NCI-H1436 treated with DMSO at 0.1 percent for 48 hours (cell line): Measurements from ENCODE around the gene NLRP1.
A peak's percentile ranks its signal among the peaks of the same experiment; 100 is the strongest.

Experiments
- DNase-seq: peaks from one replicate; lab custom pipeline; 2025; lab: John Stamatoyannopoulos, UW

Gene NLRP1

DNA sequence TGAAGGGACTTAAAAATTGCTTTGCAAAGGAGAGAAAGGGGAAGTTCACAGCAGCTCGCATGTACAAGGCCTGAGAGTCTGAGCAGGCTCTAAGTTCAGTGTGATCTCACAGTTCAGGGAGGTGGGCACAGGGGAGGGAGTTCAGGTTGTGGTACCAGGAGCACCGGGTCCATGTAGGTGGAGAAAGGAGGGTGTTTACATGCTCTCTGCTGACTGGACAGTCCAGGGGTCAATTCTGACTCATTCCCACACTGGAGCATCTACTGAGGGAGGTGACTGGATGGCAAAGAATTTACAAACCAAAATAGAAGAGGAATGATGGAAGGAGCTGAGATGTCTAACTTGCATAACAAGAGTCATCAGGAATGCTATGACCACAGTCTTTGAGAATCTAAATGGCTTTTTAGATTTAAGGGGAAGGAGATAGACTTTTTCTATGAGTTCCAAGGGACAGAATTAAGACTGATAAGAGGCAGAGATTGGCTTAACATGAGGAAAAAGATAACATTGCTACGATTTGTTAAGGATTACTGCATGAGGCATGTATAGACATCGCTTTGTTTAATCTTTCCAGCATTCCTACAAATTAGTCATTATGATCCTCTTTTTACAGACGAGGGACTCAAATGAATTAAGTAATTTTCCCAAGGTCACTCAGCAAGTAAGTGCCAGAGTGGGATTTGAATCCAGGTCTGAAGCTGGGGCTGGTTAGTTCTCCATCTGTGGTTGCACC lies 68.1 kb downstream of the NLRP1 start:
- no peak for DNase-seq

DNA sequence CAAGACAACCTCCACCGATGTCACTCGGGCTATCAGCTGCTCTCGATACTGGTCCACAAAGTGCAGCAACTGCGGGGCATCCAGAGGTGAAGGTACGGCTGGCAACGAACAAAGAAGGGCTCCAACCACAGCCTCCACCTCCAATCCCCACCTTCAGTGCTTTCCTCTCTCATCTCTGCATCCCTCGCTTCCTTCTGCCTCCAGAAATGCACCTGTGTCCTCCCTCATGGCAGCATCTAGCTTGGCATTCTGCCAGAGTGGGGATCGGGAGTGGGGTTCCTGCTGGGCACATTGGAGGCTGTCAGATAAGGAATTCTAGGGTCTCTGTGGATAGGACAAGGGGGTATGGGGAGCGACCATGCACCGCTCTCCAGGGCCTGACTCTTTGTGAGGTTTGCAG lies 69.3 kb downstream of the NLRP1 start:
- no peak for DNase-seq

DNA sequence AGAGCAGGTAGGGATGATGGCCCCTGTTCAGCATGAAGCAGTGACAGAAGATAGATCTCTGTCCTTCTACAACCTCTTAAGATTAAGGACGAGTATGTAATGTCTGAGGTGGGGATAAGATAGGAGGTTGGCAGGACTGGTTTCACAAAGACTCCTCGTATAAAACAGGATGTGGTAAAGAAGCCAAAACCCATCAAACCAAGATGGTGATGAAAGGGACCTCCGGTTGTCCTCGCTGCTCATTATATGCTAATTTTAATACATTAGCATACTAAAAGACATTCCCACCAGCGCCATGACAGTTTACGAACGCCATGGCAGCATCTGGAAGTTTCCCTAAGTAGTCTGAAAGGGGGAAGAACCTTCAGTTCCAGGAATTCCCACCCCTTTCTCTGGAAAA lies 70.7 kb downstream of the NLRP1 start:
- DNase-seq = no peak

DNA sequence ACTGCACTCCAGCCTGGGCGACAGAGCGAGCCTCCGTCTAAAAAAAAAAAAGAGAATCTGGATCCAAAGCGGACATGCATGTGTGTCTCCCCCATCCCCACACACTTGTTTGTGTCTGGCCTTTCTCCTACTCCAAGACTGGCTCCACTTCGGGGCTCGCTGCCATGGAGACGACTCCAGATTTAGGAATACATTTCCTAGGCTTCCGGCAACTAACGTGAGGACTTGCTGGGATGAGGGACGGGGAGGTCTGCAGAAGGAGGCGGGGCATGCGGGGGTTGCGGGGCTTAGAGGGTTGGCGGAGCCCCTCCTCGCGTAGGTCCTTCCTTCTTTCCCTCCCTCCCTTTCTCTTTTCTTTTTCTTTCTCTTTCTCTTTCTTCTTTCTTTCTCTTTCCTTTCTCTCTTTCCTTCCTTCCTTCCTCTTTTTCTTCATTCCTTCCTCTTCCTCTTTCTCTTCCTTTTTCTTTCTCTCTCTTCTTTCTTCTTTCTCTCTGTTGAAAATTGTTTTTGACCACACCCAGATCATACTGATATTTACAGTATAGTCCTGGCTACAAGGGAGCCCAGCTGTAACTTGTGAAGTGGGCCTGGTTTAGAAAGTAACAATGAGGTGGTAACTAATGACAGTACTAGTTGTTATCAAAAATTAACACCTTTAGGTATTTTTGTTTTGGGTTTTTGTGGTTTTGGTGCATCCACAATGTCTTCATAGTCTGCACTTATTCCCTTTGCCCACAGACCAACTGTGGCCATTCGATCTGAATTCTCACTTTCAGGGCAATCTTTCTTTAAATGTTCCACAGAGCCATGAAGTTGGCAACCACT lies 72.7 kb downstream of the NLRP1 start:
- DNase-seq = no peak

DNA sequence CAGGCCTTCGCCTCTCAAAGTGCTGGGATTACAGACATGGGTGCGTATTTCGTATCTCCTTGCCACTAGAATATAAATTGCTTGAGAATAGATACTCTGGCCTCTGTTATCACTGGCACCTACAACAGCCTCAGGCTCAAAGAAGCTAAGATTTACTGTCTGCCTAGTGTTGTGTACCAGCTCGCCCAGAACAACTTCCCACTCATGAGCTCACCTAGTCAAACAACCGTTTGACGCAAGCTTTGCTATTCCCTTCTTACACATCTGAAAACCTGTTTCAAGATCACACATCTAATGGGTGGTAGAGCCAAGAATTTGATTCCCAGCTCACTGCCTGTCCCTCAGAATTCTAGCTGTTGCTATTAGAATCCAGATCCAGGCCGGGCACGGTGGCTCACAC lies 73.5 kb downstream of the NLRP1 start:
- no peak for DNase-seq

DNA sequence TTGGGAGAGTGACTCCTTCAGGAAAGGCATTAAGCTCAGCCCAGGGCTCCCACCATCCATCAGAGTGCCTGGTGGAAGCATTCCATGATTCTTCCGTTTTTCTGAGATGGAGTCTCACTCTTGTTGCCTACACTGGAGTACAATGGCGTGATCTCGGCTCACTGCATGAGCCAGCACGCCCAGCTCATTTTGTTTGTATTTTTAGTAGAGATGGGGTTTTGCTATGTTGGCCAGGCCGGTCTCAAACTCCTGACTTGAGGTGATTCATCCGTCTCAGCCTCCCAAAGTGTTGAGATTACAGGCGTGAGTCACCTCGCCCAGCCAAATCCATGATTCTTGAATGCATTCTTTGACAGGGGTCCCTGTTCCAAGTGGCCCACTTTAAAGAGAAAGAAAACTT lies 74.8 kb downstream of the NLRP1 start:
- DNase-seq = no peak

DNA sequence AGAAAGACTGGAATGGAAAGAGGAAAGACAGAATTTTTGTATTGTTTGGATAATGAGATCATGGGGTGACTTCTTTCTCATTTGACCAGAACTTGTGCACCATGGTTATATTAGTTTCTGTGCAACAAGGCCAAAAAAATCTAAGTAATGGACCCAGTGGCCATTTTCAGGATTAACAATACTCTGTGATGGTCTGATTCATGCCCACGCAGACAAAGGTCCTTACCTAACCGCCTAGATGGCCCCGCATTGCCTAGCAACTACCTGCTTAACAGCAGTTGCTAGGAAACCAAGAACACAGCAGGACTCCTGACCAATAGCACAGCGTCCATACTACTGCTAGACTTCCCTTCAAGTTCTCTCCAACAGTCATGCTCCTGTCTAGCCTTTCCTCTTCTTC lies 75.5 kb downstream of the NLRP1 start:
- DNase-seq = no peak

DNA sequence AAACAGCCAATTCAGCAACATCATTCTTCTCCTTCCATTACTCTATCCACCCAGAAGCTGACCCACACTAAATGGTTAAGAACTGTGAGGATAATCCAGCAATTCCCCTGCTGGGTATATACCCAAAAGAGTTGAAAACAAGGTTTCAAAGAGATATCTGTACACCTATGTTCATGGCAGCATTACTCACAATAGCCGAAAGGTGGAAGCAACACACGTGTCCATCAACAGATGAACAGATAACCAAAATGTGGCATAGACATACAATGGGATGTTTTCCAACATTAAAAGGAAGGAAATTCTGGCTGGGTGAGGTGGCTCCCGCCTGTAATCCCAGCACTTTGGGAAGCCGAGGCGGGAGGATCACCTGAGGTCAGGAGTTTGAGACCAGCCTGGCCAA lies 78.0 kb downstream of the NLRP1 start:
- no peak for DNase-seq

DNA sequence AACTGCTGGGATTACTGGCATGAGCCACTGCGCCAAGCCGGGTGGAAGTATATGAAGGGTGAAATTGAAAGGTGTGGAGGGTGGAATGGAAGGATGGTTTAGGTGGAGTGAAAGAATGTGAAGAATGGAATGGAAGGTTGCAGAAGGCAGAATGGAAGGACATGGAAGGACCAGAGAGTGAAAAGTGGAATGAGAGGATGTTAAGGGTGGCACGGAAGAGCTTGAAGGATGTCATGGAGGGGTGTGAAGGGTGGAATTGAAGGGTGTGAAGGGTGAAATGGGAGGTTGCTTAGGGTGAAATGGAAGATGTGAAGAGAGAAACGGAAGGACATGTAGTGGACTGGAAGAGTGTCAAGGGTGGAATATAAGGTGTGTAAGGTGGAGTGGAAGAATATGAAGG lies 81.8 kb downstream of the NLRP1 start:
- DNase-seq = no peak

DNA sequence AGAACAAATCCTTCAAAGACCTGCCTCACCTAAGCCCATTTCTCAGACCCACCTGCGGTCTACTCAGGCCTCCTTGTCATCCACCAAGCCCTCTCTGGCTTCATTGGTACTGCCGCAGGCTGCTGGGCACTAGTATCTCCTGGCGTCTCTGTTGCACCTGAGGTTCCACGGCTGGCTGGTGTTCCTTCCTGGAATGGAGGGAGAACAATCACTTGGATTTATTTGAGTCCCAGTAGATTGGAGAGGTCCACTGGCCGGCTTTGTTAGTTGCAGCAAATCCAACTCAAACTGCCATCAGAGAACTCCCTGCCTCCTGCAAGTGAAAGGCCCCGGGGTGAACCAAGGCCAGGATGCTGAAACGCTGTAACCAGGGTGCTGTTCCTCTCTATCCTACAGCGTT lies 82.6 kb downstream of the NLRP1 start:
- no peak for DNase-seq

DNA sequence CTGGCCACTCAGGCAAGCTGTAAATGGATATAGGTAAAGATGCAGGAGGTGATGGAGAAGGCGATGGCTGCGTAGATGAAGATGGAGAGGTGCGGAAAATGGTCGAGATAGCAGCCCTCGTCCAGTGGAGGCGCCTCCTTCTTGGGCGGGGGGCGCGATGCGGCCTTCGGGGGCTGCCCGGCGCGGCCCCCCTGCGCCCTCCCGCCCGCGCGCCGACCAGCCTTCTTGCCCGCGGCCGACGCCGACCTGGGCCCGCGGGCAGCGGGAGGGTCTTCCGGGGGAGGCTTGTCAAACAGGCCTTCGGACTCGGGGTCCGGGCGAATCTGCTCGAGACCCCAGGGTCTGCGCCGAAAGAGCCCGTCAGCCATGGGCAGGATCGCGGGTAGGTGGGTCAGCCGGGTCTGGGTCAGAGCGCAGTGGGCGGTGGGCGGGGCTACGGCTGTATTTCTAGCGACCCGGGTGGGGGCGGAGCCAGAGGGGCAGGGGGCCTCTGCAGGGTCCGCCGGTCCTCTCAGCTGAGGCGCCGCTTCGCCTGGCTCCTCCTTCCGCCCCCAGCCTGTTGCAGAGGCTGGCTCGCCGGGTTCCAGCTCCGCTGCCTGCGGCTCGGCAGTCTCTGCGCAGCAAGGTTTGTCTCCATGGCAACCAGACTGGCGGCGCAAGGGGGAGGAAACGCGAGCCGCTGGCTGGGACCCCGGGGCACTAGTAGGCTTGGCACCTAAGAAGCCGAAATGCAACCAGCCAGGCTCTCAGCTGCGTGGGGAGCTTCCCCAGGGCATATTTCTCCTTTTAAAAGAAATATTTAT lies 83.5 kb downstream of the NLRP1 start:
- DNase-seq = no peak

DNA sequence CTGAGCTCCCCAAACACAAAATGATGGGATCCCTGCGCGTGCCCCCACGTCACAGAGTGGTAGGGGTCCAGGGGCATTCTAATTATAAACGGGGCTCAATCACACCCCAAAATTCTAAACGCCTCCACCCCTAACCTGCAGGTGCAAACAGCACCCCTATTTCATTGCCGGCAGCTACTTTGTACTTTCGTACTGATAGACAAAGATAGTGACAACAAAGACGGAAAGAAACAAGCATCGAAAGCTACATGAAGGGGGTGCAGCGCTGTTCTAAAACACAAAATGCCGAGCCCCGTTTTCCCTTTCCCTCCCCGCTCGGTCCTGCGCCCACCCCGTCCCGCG lies 84.1 kb downstream of the NLRP1 start:
- no peak for DNase-seq

DNA sequence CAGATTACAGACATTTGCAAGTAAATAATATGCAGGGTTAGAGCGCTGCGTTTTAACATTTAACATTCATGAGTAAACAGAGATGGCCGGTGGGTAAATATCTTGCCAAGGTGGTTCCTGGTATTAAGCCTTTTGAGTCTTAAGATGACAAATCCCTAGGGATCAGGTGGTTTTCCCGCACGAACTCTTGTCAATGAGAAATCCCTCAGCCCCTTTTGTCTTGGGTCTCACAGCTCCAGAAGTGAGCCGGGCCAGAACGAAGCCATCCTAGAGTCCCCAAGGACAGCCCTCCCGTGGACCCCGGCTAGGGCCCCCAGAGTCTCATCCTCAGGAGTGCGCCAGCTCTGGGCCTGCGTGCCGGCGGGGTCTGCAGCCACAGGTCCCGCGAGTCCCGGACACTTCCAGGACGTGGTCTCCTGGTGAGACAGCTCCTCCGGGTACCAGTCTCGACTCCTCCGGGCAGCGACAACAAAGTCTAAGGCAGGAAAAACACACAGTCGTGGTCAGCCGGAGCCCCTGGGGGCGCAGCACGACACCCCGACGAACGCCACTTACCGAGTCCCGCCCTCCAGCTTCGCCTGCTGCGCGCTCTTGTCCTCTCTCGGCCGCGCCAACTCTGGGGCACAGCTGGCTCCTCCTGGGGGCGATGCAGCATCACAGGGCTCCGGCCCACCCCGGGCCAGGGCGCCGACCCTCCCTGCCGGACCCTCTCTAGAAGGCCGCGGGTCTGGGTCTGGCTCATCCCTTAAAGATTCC lies 84.7 kb downstream of the NLRP1 start:
- DNase-seq = no peak

DNA sequence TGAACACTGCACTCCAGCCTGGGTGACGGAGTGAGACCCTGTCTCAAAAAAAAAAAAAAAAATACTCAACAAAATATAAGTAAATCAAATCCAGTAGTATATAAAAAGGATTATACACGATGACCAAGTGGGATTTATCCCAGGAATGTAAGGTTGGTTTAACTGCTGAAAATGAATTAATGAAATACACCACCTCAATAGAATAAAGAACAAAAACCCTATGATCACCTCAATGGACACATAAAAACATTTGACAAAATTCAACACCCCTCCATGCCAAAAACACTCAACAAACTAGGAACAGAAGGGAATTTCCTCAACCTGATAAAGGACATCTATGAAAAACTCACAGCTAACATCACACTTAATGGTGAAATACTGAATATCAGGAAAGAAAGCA lies 91.3 kb downstream of the NLRP1 start:
- DNase-seq = no peak

DNA sequence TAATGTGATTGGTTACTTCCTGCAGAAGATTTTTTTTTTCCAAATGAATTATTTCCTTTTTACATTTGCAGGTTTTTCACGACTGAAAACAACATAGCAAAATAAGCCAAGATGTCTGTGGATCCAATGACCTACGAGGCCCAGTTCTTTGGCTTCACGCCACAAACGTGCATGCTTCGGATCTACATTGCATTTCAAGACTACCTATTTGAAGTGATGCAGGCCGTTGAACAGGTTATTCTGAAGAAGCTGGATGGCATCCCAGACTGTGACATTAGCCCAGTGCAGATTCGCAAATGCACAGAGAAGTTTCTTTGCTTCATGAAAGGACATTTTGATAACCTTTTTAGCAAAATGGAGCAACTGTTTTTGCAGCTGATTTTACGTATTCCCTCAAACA lies 95.6 kb downstream of the NLRP1 start:
- DNase-seq = no peak

DNA sequence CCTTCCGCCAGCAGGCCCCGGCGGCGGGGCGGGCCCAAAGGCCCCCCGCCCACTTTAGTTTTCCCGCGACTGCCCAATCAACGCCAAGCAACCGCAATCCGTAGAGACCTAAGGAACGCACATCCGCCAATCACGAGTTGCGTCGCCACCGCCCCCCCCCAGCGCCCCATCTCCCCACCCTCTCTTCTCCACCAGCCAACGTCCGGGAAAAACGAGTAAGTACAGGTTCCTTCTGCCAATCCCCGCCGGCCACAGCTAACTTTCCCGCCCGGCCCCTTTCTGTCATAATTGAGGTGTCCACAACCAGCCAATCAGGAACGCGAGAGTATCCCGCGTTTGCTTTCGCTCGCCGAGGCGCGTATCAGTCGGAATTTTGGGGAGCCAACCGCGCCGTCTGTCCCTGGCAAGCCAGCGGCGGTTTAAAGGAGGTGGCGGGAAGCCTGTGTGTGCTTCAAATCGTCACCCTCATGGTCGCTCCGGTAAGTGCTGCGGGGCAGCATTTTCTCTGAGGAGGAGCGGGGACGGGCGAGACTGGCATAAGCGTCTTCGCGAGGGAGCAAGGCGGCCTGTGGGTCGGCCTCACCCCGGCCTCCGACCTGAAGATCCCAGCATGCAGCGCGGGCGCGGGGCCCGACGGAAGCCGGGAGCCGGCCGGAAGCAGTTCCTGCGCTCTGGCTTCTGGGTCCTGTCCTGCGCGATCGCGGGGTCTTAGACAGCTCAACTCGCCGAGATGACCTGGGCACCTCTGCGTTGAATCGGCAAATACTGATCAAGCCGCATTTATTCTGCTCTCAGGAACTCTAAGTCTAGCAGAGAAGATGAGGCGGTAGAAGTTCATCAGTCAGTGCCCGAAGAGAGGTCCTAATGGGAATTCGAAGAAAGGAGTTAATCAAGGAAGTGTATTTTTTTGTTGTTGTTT lies 97.8 kb downstream of the NLRP1 start, which contains the start of gene MIS12:
TSS of gene MIS12 (plus strand) at position 361 of the 919 bp plus-strand sequence. CDS start 2,297 bp downstream, outside the sequence.
- DNase-seq = peak; percentile 93

DNA sequence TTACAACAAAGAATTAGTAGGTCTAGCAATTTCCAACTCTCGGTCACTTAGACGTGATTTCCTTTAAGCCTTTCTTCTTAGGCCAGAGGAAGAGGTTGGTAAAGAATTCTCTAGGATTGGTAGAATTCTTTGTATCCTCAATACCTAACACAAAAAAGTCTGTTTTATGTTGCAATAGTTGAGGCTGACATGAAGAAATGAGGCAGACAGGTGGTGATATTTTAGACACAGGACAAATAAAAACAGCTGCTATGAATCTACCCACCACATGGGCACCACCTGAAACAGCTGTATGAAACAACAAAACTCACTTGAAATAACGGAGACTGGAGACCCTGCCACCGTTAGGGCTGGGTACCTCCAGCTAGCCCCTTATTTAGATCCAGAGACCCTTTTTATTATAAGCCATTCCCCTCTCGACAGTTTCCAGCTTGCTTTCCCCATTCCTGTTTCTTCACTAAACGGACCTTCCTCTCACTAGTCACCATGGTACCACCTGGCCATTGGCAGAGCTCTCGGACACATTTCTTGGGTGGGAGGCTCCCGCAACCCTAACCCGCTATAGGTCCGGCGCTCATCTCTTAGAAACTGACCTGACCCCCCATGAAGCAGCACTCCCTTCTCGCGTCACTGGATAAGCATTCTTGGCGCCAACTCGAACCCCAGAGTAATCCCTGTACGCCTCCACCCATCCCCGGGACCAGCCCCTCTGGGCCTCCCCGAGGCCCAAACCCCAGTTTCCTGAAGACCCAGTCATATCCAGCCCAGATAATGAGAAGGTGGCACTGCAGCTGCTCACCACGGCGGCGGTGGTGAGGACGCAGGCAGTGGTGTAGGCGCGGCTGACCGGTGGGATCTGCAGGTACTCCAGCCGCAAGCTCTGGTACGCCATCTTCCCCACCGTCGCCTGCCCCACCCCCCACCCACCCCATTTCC lies 98.8 kb downstream of the NLRP1 start, which contains the start of gene DERL2:
TSS of gene DERL2 (minus strand) at position 909 of the 936 bp plus-strand sequence. CDS start at position 892, 17 bp downstream.
- no peak for DNase-seq

DNA sequence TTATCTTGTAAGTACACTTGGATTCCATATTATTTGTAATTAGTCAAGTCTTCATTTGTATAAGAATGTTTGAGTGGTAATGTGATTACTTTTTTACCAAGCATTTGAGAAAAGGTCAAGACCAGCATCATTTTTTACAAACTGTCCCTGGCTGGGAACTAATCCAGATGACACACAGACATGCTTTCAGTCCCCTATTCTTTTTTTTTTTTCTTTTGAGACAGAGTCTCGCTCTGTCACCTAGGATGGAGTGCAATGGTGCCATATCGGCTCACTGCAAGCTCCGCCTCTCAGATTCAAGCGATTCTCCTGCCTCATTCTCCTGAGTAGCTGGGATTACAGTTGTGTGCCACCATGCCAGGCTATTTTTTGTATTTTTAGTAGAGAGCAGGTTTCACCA lies 102.9 kb downstream of the NLRP1 start:
- DNase-seq = no peak

DNA sequence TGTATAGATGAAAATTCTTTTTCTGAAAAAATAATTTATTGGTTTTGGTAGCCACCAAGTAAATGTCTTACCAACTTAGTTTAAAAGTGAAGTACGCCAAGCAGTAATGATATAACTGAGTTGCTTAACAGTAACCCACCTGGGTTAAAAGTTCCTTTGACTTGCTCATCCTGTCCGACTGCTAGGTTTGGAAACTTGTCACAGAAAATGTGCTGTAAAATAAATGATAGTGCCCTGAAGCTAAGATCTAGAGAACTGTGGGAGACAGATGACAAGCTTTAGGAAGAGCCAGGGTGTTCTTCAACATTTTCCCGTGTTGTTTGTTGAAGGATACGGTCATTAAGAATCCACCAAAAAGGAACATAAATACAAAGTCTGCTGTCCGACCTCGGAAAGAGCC lies 103.3 kb downstream of the NLRP1 start:
- DNase-seq = no peak

DNA sequence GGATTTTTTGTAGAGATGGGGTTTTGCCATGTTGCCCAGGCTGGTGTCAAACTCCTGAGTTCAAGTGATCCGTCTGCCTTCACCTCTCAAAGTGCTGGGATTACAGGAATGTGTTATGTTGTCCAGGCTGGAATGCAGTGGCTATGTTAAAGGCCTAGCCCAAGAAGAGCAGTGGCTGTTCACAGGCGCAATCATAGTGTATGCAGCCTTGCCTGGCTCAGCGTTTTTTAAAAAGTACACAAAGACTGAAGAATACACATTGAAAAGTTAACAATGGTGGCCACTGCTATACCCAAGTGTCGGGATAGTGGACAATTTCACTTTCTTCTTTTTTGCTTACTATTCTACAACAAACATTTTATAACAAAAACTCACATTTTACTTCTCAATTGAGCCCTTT lies 105.3 kb downstream of the NLRP1 start:
- no peak for DNase-seq
